Measurements from ENCODE around the gene SNX18.

SNX18 gene

DNA sequence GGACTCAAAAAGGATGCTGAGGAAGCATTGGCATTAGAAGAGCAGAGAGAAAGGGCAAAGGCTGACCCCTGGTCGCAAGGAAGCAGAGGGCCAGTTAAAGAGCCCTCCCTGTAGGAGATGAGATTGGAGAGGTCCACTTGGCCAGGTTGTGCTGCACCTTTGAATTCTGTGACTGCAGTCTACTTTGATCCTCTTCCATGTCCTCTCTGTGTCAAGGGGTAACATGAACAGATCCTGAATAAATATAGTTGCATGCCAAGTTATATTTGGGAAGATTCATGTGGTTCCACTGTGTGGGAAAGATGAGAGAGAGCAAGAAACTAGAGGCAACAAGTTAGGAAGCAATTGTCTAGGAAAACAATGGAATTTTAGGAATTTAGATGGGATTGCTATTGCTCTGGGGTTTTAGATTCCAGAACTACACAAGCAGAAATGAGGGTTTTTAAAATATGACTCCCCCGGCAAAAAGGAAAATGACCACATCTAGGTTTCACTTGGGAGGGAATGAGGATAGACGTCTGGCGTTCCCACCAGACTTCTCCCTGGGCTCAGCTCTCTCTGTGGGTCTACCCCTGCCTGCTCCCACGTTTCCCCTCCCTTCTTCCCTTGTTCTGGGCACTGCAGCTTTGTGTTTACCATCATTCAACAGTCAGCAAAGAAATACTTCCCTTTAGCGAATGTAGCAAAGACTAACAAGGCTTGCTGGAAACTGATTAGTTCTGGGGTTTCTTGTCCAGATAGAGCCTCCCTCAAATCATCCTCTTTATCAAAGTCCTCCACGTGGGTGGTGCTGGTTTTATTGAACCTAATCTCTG, 63.6 kb downstream of the SNX18 start:
- no peak for DNase-seq (ENCODE audit: low spot score)
- in situ Hi-C loops (cut with MboI; ENCODE audit: low sequenced_read_pairs, unreplicated experiment): no loop called here
- TF ChIP-seq, protein P1, sequence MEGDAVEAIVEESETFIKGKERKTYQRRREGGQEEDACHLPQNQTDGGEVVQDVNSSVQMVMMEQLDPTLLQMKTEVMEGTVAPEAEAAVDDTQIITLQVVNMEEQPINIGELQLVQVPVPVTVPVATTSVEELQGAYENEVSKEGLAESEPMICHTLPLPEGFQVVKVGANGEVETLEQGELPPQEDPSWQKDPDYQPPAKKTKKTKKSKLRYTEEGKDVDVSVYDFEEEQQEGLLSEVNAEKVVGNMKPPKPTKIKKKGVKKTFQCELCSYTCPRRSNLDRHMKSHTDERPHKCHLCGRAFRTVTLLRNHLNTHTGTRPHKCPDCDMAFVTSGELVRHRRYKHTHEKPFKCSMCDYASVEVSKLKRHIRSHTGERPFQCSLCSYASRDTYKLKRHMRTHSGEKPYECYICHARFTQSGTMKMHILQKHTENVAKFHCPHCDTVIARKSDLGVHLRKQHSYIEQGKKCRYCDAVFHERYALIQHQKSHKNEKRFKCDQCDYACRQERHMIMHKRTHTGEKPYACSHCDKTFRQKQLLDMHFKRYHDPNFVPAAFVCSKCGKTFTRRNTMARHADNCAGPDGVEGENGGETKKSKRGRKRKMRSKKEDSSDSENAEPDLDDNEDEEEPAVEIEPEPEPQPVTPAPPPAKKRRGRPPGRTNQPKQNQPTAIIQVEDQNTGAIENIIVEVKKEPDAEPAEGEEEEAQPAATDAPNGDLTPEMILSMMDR (IDR thresholded peaks at IDR 0.05; ENCODE audit: borderline replicate concordance, control extremely low read depth, extremely low read depth, insufficient read depth, missing control alignments): no peak

GRCh38 chr5:54581831-54582548, 64.4 kb downstream of the SNX18 start:
- in situ Hi-C loops (cut with MboI; ENCODE audit: low sequenced_read_pairs, unreplicated experiment): no loop called here
- TF ChIP-seq, protein P1 (IDR thresholded peaks at IDR 0.05; ENCODE audit: borderline replicate concordance, control extremely low read depth, extremely low read depth, insufficient read depth, missing control alignments): no peak
- DNase-seq (ENCODE audit: low spot score): no peak

- in situ Hi-C loops (cut with MboI; ENCODE audit: low sequenced_read_pairs, unreplicated experiment): no loop called here
- TF ChIP-seq, protein P1 (IDR thresholded peaks at IDR 0.05; ENCODE audit: borderline replicate concordance, control extremely low read depth, extremely low read depth, insufficient read depth, missing control alignments): no peak
- no peak for DNase-seq (ENCODE audit: low spot score)
Observed at GRCh38 chr5:54586336-54586735, 68.8 kb downstream of the SNX18 start.

GRCh38 chr5:54589786-54590185, 72.2 kb downstream of the SNX18 start:
- in situ Hi-C loops (cut with MboI; ENCODE audit: low sequenced_read_pairs, unreplicated experiment): no loop called here
- TF ChIP-seq, protein P1 (IDR thresholded peaks at IDR 0.05; ENCODE audit: borderline replicate concordance, control extremely low read depth, extremely low read depth, insufficient read depth, missing control alignments): no peak
- no peak for DNase-seq (ENCODE audit: low spot score)

GRCh38 chr5:54590824-54591223, 73.3 kb downstream of the SNX18 start:
- DNase-seq (ENCODE audit: low spot score): no peak
- in situ Hi-C loops (cut with MboI; ENCODE audit: low sequenced_read_pairs, unreplicated experiment): no loop called here
- TF ChIP-seq, protein P1 (IDR thresholded peaks at IDR 0.05; ENCODE audit: borderline replicate concordance, control extremely low read depth, extremely low read depth, insufficient read depth, missing control alignments): no peak

DNA sequence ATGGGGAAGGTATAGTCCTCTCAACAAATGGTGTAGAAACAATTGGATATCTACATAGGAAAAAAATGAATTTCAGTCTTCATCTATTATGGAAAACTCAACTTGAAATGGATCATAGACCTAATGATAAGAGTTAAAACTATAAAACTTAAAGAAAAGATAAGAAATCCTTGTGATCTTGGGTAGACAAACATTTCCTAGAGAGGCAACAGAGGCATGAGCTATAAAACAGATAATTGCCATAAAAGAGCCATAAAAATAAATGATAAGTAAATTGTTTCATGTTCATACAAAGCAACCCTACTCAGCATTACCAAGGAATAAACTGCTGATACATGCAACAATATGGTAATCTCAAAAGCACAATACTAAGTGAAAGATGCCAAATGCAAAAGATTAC, 76.2 kb downstream of the SNX18 start:
- TF ChIP-seq, protein P1 (IDR thresholded peaks at IDR 0.05; ENCODE audit: borderline replicate concordance, control extremely low read depth, extremely low read depth, insufficient read depth, missing control alignments): no peak
- DNase-seq (ENCODE audit: low spot score): no peak
- in situ Hi-C loops (cut with MboI; ENCODE audit: low sequenced_read_pairs, unreplicated experiment): no loop called here
